HEK293 (cell line): ENCODE results near the gene SEC22B.
"Not testable (repeated sequence)": the region's sequence is repeated elsewhere in the genome, so short reads cannot be mapped to it uniquely, and the experiment has no call there.

Source experiments
- GFI1B ChIP-seq: fragments of 450-650 bp; formaldehyde crosslinking; IDR thresholded peaks from 2 replicates; pipeline ENCODE4 v1.5.1; 2016; ENCODE audit warnings: missing biosample characterization, missing genetic modification characterization
- SP3 ChIP-seq: fragments of 450-650 bp; formaldehyde crosslinking; IDR thresholded peaks from 2 replicates; pipeline ENCODE4 v1.5.1; 2016; ENCODE audit warnings: missing biosample characterization, missing genetic modification characterization
- ZBTB21 ChIP-seq: fragments of 450-650 bp; formaldehyde crosslinking; IDR thresholded peaks from 2 replicates; pipeline ENCODE4 v1.5.1; 2017; ENCODE audit warnings: missing biosample characterization, missing genetic modification characterization
- ZFP3 ChIP-seq: fragments of 450-650 bp; formaldehyde crosslinking; IDR thresholded peaks from 2 replicates; pipeline ENCODE4 v1.5.1; 2016; ENCODE audit warnings: low read depth, missing biosample characterization, missing genetic modification characterization
- ZNF214 ChIP-seq: fragments of 450-650 bp; formaldehyde crosslinking; IDR thresholded peaks from 2 replicates; pipeline ENCODE4 v1.5.1; 2017; ENCODE audit warnings: missing biosample characterization, mild to moderate bottlenecking, missing genetic modification characterization, borderline replicate concordance
- ZNF248 ChIP-seq: fragments of 450-650 bp; formaldehyde crosslinking; IDR thresholded peaks from 2 replicates; pipeline ENCODE4 v1.5.1; 2017; ENCODE audit warnings: missing biosample characterization, missing genetic modification characterization
- TF ChIP-seq, protein P1 (sequence below): fragments of 450-650 bp; formaldehyde crosslinking; IDR thresholded peaks from 2 replicates; pipeline ENCODE4 v1.5.1; 2016; ENCODE audit warnings: missing biosample characterization, missing genetic modification characterization
- TF ChIP-seq, protein P2 (sequence below): fragments of 450-650 bp; formaldehyde crosslinking; IDR thresholded peaks from 2 replicates; pipeline ENCODE4 v1.5.1; 2016; ENCODE audit warnings: missing biosample characterization, missing genetic modification characterization
- TF ChIP-seq, protein P3 (sequence below): fragments of 450-650 bp; formaldehyde crosslinking; IDR thresholded peaks from 2 replicates; pipeline ENCODE4 v1.5.1; 2016; ENCODE audit warnings: missing biosample characterization, missing genetic modification characterization

GRCh38 chr1:120182176-120182707 is 5.9 kb upstream of the SEC22B start:
- not testable (repeated sequence) for TF ChIP-seq ZNF214 (tag by site-specific recombination); GFI1B; ZBTB21 (tag by site-specific recombination); ZFP3; ZNF248 (tag by site-specific recombination); SP3
- TF ChIP-seq, protein P1, sequence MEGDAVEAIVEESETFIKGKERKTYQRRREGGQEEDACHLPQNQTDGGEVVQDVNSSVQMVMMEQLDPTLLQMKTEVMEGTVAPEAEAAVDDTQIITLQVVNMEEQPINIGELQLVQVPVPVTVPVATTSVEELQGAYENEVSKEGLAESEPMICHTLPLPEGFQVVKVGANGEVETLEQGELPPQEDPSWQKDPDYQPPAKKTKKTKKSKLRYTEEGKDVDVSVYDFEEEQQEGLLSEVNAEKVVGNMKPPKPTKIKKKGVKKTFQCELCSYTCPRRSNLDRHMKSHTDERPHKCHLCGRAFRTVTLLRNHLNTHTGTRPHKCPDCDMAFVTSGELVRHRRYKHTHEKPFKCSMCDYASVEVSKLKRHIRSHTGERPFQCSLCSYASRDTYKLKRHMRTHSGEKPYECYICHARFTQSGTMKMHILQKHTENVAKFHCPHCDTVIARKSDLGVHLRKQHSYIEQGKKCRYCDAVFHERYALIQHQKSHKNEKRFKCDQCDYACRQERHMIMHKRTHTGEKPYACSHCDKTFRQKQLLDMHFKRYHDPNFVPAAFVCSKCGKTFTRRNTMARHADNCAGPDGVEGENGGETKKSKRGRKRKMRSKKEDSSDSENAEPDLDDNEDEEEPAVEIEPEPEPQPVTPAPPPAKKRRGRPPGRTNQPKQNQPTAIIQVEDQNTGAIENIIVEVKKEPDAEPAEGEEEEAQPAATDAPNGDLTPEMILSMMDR (tag by site-specific recombination), result not testable (repeated sequence)
- TF ChIP-seq, protein P2, sequence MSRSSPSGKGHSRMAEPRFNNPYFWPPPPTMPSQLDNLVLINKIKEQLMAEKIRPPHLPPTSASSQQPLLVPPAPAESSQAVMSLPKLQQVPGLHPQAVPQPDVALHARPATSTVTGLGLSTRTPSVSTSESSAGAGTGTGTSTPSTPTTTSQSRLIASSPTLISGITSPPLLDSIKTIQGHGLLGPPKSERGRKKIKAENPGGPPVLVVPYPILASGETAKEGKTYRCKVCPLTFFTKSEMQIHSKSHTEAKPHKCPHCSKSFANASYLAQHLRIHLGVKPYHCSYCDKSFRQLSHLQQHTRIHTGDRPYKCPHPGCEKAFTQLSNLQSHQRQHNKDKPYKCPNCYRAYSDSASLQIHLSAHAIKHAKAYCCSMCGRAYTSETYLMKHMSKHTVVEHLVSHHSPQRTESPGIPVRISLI (tag by site-specific recombination), result not testable (repeated sequence)
- TF ChIP-seq, protein P3, sequence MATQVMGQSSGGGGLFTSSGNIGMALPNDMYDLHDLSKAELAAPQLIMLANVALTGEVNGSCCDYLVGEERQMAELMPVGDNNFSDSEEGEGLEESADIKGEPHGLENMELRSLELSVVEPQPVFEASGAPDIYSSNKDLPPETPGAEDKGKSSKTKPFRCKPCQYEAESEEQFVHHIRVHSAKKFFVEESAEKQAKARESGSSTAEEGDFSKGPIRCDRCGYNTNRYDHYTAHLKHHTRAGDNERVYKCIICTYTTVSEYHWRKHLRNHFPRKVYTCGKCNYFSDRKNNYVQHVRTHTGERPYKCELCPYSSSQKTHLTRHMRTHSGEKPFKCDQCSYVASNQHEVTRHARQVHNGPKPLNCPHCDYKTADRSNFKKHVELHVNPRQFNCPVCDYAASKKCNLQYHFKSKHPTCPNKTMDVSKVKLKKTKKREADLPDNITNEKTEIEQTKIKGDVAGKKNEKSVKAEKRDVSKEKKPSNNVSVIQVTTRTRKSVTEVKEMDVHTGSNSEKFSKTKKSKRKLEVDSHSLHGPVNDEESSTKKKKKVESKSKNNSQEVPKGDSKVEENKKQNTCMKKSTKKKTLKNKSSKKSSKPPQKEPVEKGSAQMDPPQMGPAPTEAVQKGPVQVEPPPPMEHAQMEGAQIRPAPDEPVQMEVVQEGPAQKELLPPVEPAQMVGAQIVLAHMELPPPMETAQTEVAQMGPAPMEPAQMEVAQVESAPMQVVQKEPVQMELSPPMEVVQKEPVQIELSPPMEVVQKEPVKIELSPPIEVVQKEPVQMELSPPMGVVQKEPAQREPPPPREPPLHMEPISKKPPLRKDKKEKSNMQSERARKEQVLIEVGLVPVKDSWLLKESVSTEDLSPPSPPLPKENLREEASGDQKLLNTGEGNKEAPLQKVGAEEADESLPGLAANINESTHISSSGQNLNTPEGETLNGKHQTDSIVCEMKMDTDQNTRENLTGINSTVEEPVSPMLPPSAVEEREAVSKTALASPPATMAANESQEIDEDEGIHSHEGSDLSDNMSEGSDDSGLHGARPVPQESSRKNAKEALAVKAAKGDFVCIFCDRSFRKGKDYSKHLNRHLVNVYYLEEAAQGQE (tag by site-specific recombination), result not testable (repeated sequence)
